ENCODE data around the gene HBD.
"Not testable (repeated sequence)": the region's sequence is repeated elsewhere in the genome, so short reads cannot be mapped to it uniquely, and the experiment has no call there.

Gene HBD

GRCh38 chr11:5252919-5253265, 18.6 kb upstream of the HBD start:
- no peak for DNase-seq (ENCODE audit: low read depth)

GRCh38 chr11:5252192-5252918, 18.1 kb upstream of the HBD start:
- DNase-seq (ENCODE audit: low read depth), result no peak

- DNase-seq (ENCODE audit: low read depth), result no peak
These were observed 17.5 kb upstream of the HBD start for GRCh38 chr11:5251746-5252145.

DNA sequence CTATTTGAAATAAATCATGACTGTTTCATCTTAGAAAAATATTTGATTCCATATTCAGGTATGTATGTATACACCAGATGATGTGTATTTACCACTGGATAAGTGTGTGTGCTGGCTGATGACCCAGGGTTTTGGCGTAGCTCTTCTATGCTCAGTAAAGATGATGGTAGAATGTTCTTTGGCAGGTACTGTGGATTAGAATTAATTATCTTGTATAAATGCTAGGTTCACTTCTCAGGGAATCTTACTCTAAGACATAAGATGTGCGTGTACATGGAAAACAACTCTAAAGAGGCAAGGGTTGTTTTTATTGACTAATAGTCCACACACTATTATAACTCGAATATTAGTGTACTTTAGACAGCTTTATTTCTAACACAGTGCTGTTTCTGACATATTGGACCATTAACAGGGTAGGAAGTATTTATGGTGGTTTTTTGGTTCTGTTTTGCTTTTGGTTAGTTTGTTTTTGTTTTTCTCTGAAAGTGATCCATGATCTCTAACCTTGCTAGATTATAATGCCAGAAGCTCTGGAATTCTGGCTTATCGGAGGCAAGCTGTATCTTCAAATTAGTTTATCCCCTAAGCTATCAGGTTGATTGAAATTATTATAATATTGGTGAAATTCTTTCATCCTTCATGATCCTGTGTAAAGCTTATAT, 16.4 kb upstream of the HBD start:
- DNase-seq (ENCODE audit: low read depth), result no peak

DNA sequence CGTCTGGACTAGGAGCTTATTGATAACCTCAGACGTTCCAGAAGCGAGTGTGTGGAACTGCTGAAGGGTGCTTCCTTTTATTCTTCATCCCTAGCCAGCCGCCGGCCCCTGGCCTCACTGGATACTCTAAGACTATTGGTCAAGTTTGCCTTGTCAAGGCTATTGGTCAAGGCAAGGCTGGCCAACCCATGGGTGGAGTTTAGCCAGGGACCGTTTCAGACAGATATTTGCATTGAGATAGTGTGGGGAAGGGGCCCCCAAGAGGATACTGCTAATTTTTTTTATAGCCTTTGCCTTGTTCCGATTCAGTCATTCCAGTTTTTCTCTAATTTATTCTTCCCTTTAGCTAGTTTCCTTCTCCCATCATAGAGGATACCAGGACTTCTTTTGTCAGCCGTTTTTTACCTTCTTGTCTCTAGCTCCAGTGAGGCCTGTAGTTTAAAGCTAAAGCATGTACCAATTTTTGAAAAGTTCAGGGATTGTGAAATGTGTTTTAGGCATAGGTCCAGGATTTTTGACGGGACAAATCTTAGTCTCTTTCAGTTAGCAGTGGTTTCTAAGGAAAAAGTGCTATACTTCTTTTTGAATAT, 15.6 kb upstream of the HBD start, which contains the start of gene HBG1:
HBG1 (minus strand) TSS at position 51 of the 590 bp plus-strand sequence. CDS start 53 bp downstream, outside the sequence.
- DNase-seq (ENCODE audit: low read depth), result not testable (repeated sequence)

- DNase-seq (ENCODE audit: low read depth), result not testable (repeated sequence)
These were observed 14.2 kb upstream of the HBD start for GRCh38 chr11:5248498-5248897.

DNA sequence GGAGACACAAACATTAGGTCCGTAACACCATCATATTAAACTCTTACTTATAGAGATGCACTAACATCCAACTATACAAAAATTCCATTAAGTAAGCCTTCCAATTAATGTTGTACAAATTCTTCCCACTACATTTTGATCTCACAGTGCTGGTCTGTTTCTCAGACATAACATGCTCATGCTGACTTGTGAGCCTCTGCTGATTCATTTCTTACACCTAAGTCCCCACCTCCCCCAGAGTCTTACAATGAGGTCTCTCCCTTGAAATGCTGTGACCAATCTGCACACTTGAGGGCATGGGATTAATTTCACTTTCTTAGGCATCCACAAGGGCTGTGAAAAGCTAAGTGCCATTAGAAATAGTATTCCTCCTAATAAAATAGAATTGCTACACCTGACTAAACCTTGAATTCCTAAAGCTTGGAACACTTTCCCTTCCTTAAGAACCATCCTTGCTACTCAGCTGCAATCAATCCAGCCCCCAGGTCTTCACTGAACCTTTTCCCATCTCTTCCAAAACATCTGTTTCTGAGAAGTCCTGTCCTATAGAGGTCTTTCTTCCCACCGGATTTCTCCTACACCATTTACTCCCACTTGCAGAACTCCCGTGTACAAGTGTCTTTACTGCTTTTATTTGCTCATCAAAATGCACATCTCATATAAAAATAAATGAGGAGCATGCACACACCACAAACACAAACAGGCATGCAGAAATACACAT, 13.3 kb upstream of the HBD start:
- DNase-seq (ENCODE audit: low read depth), result peak; percentile 33

GRCh38 chr11:5246772-5247471, 12.6 kb upstream of the HBD start:
- DNase-seq (ENCODE audit: low read depth), result peak; percentile 50

- no peak for DNase-seq (ENCODE audit: low read depth)
These were observed 10.9 kb upstream of the HBD start for GRCh38 chr11:5245155-5245554.

DNA sequence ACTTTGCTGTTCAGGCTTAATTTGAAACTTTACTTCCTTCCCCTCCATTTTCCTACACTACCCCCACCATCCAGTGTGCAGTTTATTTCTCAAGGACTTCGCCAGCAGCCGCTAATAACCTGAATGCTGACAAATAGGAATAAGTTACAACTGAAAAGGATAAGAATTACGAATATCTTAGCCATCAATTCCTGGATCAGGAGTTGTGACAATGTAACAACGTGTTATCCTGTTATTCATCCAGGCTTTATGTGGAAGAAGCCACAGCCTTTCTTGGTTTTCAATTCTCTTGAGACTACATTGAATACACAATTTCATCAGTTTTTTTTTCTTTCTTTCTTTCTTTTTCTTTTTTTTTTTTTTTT, 9.5 kb upstream of the HBD start:
- no peak for DNase-seq (ENCODE audit: low read depth)

DNA sequence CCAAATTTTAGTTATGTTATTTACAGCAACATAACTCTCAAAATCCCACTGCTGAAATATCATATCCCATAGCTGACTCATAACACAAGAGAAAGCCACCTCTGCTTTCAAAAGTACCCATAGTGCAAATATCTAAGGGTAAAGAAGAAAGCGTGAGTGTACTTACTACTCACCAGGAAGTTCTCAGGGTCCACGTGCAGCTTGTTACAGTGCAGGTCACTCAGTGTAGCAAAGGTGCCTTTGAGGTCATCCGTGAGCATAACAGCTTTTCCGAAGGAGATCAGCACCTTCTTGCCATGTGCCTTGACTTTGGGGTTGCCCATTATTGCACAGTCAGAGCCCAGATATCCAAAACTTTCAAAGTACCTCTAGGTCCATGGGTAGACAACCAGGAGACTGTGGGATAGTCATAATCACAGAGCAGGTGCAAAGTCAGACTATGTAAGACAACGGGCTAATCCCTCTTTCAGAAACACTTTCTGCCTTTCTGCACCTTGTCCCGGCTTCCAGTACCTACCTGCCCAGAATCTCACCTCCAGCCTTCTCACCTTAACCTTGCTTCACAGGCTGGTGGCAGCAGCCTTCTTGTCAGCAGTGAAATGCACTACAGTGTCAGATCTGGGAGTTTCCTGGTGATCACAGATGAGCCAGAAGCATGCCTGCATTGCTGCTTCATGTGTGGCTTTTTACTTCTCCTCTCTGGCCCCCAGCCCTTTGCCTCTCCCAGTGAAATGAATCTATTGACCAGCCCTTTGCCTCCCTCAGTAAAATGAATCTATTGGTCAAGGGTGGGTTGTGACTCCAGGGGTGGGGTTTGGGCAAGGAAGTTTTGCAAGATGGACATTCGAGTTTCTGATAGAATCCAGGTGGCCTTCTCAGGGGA, 8.9 kb upstream of the HBD start:
- peak; percentile 16 for DNase-seq (ENCODE audit: low read depth)

DNA sequence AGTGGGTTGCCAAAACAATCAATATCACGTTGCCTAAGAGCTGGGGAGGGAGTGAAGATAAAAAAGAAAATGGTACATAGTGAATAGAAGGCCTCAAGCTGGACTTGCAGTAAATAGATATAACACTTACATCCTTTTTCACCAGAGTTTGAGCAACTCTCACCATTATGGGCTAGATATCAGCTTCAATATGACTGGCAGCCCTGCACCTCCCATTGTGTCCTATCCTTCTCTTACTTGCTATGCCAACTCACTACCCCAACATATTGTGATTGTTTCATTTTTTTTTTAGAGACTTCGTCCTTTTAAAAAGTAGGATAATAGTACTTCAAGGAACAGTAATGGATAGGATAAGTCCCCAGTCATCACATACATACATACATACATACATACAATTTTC, 7.9 kb upstream of the HBD start:
- DNase-seq (ENCODE audit: low read depth), result no peak

GRCh38 chr11:5241458-5241857, 7.2 kb upstream of the HBD start:
- DNase-seq (ENCODE audit: low read depth), result no peak

DNA sequence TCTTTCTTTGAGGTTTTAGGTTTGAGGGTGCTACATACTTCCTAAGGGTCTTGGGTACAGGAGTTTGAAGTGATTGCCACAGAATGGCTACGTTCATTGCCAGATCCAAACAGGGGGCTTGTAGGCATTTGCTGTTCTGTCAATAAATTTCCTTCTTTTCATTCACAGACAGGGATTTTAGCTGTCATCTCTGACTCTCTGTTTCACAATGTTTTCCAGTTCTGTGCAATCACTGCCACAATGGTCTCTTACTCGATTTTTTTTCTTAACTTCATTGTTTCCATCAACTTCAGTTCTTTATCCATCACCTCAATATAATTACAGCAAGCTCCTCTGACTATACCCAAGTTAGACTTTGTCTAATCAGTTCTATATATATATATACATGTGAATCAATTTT, 6.2 kb upstream of the HBD start:
- no peak for DNase-seq (ENCODE audit: low read depth)

GRCh38 chr11:5240056-5240455, 5.8 kb upstream of the HBD start:
- DNase-seq (ENCODE audit: low read depth), result no peak

DNA sequence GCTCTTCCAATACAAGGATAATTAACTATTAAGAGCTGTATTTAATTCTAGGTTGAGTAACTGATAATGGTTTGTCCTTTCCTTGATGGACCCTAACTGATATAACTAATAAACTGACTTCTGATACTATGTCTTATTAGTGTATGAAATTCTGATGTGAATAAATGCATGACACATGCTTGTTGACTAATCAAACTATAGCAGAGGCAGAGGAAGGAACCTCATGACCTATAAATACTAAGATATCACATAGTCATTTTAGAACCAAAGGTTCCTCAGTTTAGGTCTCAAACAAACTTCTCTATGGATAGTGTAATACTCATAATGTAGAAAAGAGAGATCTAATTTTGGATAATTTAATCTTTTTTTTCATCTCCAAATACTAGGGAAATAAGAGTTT, 4.8 kb upstream of the HBD start:
- DNase-seq (ENCODE audit: low read depth), result no peak

DNA sequence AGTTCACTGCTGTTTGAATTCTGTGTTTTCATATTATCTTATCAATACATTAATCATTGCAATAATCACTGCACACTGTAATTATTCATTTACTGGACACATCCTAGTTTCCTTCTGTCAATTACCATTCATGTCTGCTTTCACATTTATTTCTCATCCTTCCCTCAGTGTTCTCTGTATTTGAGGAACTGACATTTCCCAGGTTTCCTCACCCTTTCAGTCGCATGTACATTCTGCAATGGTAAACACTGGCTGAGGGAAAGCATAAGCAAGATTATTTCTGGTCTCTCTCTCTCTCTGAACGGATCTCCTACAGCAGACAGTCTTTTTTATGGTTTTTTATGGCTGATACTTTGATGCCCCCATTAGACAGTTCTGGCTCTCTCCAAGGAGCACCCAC, 4.2 kb upstream of the HBD start:
- DNase-seq (ENCODE audit: low read depth), result no peak

GRCh38 chr11:5237420-5237819, 3.1 kb upstream of the HBD start:
- no peak for DNase-seq (ENCODE audit: low read depth)

DNA sequence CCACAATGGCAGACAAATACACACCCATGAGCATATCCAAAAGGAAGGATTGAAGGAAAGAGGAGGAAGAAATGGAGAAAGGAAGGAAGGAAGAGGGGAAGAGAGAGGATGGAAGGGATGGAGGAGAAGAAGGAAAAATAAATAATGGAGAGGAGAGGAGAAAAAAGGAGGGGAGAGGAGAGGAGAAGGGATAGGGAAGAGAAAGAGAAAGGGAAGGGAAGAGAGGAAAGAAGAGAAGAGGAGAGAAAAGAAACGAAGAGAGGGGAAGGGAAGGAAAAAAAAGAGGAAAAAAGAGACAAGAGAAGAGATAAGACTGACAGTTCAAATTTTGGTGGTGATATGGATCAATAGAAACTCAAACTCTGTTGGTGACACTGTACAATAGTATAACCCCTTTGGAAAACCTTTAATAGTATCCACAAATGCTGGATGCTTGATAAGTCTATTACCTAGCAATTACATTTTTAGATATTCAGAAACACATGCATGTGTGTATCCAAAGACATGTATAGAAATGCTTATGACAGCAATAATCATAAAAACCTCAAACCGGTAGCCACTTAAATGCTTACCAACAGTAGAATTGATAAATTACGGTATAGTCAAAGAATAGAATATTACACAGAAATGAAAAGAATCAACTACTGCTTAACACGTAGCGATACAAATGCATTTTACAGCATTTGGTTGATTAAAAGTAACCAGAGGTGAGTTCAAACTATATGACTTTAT, 1.2 kb upstream of the HBD start:
- DNase-seq (ENCODE audit: low read depth), result no peak

DNA sequence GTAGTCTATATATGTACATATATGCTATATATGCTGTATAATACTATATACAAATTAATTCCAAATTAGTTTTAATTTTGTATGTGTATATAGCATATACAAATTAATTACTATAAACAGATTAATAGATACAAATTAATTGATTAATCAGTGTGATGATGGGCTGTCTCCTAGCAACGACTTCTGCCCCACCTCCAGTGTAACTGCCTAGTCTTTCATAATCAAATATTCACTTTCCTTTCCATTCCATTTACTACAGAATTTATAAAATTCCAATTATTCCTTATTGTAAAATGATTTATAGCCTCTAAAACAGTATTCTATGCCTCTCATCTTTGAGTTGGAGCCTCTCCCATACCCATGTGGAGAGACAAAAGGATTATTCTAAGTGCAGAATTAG, 976 bp downstream of the HBD start:
- DNase-seq (ENCODE audit: low read depth), result no peak

DNA sequence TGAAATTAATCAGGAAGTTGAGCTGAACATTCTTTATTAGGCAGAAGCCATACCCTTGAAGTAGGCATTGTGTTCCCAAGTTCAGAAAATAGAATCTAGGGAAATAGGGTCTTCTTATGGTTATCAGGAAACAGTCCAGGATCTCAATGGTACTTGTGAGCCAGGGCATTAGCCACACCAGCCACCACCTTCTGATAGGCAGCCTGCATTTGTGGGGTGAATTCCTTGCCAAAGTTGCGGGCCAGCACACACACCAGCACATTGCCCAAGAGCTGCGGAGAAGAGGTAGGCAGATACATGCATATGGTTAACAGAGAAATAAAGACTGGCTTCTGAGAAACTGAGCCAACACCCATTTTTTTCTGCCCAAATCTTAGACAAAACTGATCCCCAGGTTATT, 1.5 kb downstream of the HBD start:
- no peak for DNase-seq (ENCODE audit: low read depth)
